ENCODE measurements around the gene PTPRN2. TPM values are rescaled to one million over a fixed set of nuclear protein-coding genes. Genes with fewer than 3 reads are reported as not detected.

Gene PTPRN2
- total RNA-seq, 1 donor from 2014 or later, result 1.8 TPM

GRCh38 chr7:158002486-158003080 lies 585.0 kb downstream of the PTPRN2 start:
- CTCF ChIA-PET, result no interaction called here
- no peaks in the 10 kb centered on the region for H3K27me3 Mint-ChIP-seq
- no peak for TF ChIP-seq CTCF (IDR thresholded peaks at IDR 0.05)

DNA sequence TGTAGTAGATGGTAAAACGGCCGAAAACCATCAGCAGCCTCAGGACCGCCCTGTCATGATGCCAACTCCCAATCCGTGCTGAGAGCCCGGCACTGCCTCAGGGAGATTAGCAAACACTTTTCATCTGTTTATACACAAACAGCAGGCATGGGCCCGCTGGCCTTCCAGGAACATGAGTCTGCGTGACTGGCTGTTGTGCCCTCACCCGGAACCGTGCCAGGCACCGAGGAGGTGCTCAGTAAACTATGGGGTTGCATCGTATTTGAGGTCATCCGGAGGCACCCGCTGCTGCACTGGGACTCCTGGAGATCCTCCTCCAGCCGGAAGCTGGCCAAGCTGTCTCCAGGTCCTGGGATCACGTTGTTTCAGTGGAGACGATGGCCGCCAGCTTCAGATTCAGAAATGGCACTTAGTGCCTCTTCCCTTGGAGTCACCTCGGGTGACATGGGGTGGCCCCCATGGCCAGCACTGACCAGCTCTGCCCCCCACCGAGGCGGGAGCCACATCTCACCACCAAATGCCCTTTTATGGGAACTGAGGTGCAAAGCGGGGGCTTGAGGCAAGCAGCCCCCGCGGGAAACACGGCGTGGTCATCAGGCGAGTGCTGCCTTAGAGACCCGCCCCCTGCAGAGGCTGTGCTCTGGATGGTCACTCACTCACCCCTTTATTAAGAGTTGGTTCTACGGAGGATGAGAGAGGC lies 585.9 kb downstream of the PTPRN2 start:
- H3K27ac Mint-ChIP-seq, result no peak overlapping the region
- no peaks in the 10 kb centered on the region for H3K27me3 Mint-ChIP-seq
- ATAC-seq (ENCODE audit: low read depth) (no peak), DNase-seq (no peak)
- H3K4me3 Mint-ChIP-seq, result no peak overlapping the region
- intact Hi-C loops (cut with micrococcal nuclease), result no loop called here
- POLR2A ChIA-PET, result no interaction called here
- no peak for TF ChIP-seq CTCF (IDR thresholded peaks at IDR 0.05)
- H3K9me3 Mint-ChIP-seq, result no peaks in the 10 kb centered on the region
- H3K4me1 Mint-ChIP-seq, result no peaks in the 10 kb centered on the region
- H3K36me3 Mint-ChIP-seq (ENCODE audit: low read depth), result no peaks in the 10 kb centered on the region
- CTCF ChIA-PET, result no interaction called here

More at GRCh38 chr7:158002486-158003080, 585.0 kb downstream of the PTPRN2 start:
- no peak for ATAC-seq (ENCODE audit: low read depth)
- intact Hi-C loops (cut with micrococcal nuclease), result no loop called here
- POLR2A ChIA-PET, result no interaction called here
- H3K4me1 Mint-ChIP-seq, result no peaks in the 10 kb centered on the region
- H3K9me3 Mint-ChIP-seq, result no peaks in the 10 kb centered on the region
- no peak overlapping the region for H3K4me3 Mint-ChIP-seq
- H3K27ac Mint-ChIP-seq, result no peak overlapping the region
- DNase-seq, result no peak
- H3K36me3 Mint-ChIP-seq (ENCODE audit: low read depth), result no peaks in the 10 kb centered on the region

- Mint-ChIP-seq H3K27me3 (no peaks in the 10 kb centered on the region), H3K27ac (no peak overlapping the region), H3K4me3 (no peak overlapping the region), H3K4me1 (no peaks in the 10 kb centered on the region), H3K9me3 (no peaks in the 10 kb centered on the region), H3K36me3 (ENCODE audit: low read depth) (no peaks in the 10 kb centered on the region)
- intact Hi-C loops (cut with micrococcal nuclease), result no loop called here
- CTCF ChIA-PET, result no interaction called here
- DNase-seq, result no peak
- POLR2A ChIA-PET, result no interaction called here
- ATAC-seq (ENCODE audit: low read depth), result no peak
- TF ChIP-seq CTCF (IDR thresholded peaks at IDR 0.05), result no peak
These were observed 586.6 kb downstream of the PTPRN2 start for GRCh38 chr7:158001003-158001402.

DNA sequence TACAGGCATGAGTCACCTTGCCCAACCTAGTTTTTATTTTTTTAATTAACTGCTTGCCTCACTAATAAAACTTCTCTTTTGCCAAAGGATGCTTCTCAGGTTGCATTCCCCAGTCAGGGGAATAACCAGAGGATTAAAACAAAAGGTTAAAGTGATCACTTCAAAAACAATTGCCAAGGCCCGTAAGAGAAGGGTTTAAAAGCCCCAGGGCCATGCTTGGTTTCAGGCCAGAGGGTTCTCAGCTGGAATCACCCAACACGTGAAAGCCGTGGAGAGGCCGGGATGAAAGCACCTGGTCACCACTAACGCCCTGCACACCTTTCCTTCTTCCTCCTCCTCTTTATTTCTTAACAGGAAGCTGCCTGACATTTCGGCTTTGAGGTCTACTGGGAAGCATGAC lies 587.5 kb downstream of the PTPRN2 start:
- Mint-ChIP-seq H3K4me3 (no peak overlapping the region), H3K27me3 (no peaks in the 10 kb centered on the region), H3K27ac (no peak overlapping the region), H3K9me3 (peaks cover under 1% of the 10 kb centered on the region), H3K36me3 (ENCODE audit: low read depth) (no peaks in the 10 kb centered on the region), H3K4me1 (no peaks in the 10 kb centered on the region)
- DNase-seq (no peak), ATAC-seq (ENCODE audit: low read depth) (no peak)
- intact Hi-C loops (cut with micrococcal nuclease), result no loop called here
- ChIA-PET CTCF (no interaction called here), POLR2A (no interaction called here)
- TF ChIP-seq CTCF (IDR thresholded peaks at IDR 0.05), result no peak

- ChIA-PET POLR2A (no interaction called here), CTCF (no interaction called here)
- Mint-ChIP-seq H3K9me3 (peaks cover 3% of the 10 kb centered on the region), H3K36me3 (ENCODE audit: low read depth) (no peaks in the 10 kb centered on the region), H3K4me1 (no peaks in the 10 kb centered on the region), H3K27me3 (no peaks in the 10 kb centered on the region), H3K27ac (no peak overlapping the region), H3K4me3 (no peak overlapping the region)
- DNase-seq (no peak), ATAC-seq (ENCODE audit: low read depth) (no peak)
- TF ChIP-seq CTCF (IDR thresholded peaks at IDR 0.05), result no peak
- intact Hi-C loops (cut with micrococcal nuclease), result no loop called here
These were observed 588.6 kb downstream of the PTPRN2 start for GRCh38 chr7:157998884-157999552.
